H9 (cell line): ENCODE results near the gene TCERG1L. TPM values are rescaled to one million over a fixed set of nuclear protein-coding genes. Genes with fewer than 3 reads are reported as not detected.

Experiments used
- DNase-seq: peaks from one replicate; pipeline ENCODE4 v3.0.0-alpha.2; 2017
- H2AFZ ChIP-seq: one replicate; pipeline ENCODE4 v1.6.1; 2013; ENCODE audit warnings: mild to moderate bottlenecking, low read length, control low read depth, moderate library complexity
- H2AK5ac ChIP-seq: 2 replicates; pipeline ENCODE4 v1.6.1; 2013; ENCODE audit warnings: low read length, control low read depth, mixed read lengths; ENCODE audit not compliant: insufficient read length
- H2BK120ac ChIP-seq: one replicate; pipeline ENCODE4 v1.6.1; 2013; ENCODE audit warnings: low read depth, mild to moderate bottlenecking, low read length, control low read depth, inconsistent platforms; ENCODE audit not compliant: poor library complexity, severe bottlenecking
- H2BK12ac ChIP-seq: 2 replicates; pipeline ENCODE4 v1.6.1; 2013; ENCODE audit warnings: low read length, control low read depth, mixed read lengths, low read depth; ENCODE audit not compliant: insufficient read length
- H2BK15ac ChIP-seq: 2 replicates; pipeline ENCODE4 v1.6.1; 2013; ENCODE audit warnings: low read depth, low read length, control low read depth
- H2BK20ac ChIP-seq: one replicate; pipeline ENCODE4 v1.6.1; 2013; ENCODE audit warnings: low read depth, mild to moderate bottlenecking, low read length, control low read depth, inconsistent platforms; ENCODE audit not compliant: poor library complexity, severe bottlenecking
- H2BK5ac ChIP-seq: 2 replicates; pipeline ENCODE4 v1.6.1; 2013; ENCODE audit warnings: low read length, control low read depth, mixed read lengths; ENCODE audit not compliant: insufficient read length
- H3K14ac ChIP-seq: 2 replicates; pipeline ENCODE4 v1.6.1; 2013; ENCODE audit warnings: low read length, control low read depth; ENCODE audit not compliant: insufficient read depth
- H3K18ac ChIP-seq: 2 replicates; pipeline ENCODE4 v1.6.1; 2013; ENCODE audit warnings: low read depth, mild to moderate bottlenecking, mixed read lengths, low read length, control low read depth; ENCODE audit not compliant: insufficient read length
- H3K23ac ChIP-seq: 2 replicates; pipeline ENCODE4 v1.6.1; 2013; ENCODE audit warnings: low read length, control low read depth, mixed read lengths, low read depth; ENCODE audit not compliant: insufficient read length
- H3K23me2 ChIP-seq: 2 replicates; pipeline ENCODE4 v1.6.1; 2013; ENCODE audit warnings: low read depth, mild to moderate bottlenecking, mixed read lengths, low read length, control low read depth; ENCODE audit not compliant: insufficient read length, poor library complexity, severe bottlenecking
- H3K27ac ChIP-seq: 2 replicates; pipeline ENCODE4 v1.5.1; 2013; ENCODE audit warnings: low read length, control low read depth, mixed read lengths, low read depth; ENCODE audit not compliant: insufficient read length
- H3K27me3 ChIP-seq: 2 replicates; pipeline ENCODE4 v1.6.1; 2013; ENCODE audit warnings: low read length, control low read depth, inconsistent platforms; ENCODE audit not compliant: insufficient read depth
- H3K4ac ChIP-seq: 2 replicates; pipeline ENCODE4 v1.6.1; 2013; ENCODE audit warnings: low read depth, mild to moderate bottlenecking, control low read depth, inconsistent platforms, low read length, moderate library complexity
- H3K4me1 ChIP-seq: 2 replicates; pipeline ENCODE4 v1.6.1; 2013; ENCODE audit warnings: low read length, control low read depth, inconsistent platforms; ENCODE audit not compliant: insufficient read depth
- H3K4me2 ChIP-seq: 2 replicates; pipeline ENCODE4 v1.6.1; 2013; ENCODE audit warnings: low read length, control low read depth, mixed read lengths; ENCODE audit not compliant: insufficient read length, insufficient read depth
- H3K56ac ChIP-seq: 2 replicates; pipeline ENCODE4 v1.6.1; 2013; ENCODE audit warnings: low read depth, mild to moderate bottlenecking, mixed read lengths, low read length, control low read depth; ENCODE audit not compliant: insufficient read length
- H3K79me1 ChIP-seq: 2 replicates; pipeline ENCODE4 v1.6.1; 2013; ENCODE audit warnings: low read depth, mild to moderate bottlenecking, moderate library complexity, low read length, control low read depth, inconsistent platforms; ENCODE audit not compliant: insufficient read depth, poor library complexity, severe bottlenecking
- H3K79me2 ChIP-seq: 2 replicates; pipeline ENCODE4 v1.6.1; 2013; ENCODE audit warnings: low read length, control low read depth, inconsistent platforms; ENCODE audit not compliant: insufficient read depth
- H3K9ac ChIP-seq: 2 replicates; pipeline ENCODE4 v1.6.1; 2013; ENCODE audit warnings: low read length, control low read depth, mixed read lengths; ENCODE audit not compliant: insufficient read length; ENCODE audit errors: extremely low read depth
- H3K9me3 ChIP-seq: one replicate; pipeline ENCODE4 v1.6.1; 2013; ENCODE audit warnings: low read depth, low read length, inconsistent platforms; ENCODE audit not compliant: control insufficient read depth
- H3T11ph ChIP-seq: one replicate; pipeline ENCODE4 v1.6.1; 2013; ENCODE audit warnings: mild to moderate bottlenecking, low read length, control low read depth, inconsistent platforms
- H4K20me1 ChIP-seq: one replicate; pipeline ENCODE4 v1.6.1; 2013; ENCODE audit not compliant: control insufficient read depth, insufficient read length, insufficient read depth
- H4K5ac ChIP-seq: 2 replicates; pipeline ENCODE4 v1.6.1; 2013; ENCODE audit warnings: low read depth, mild to moderate bottlenecking, mixed read lengths, low read length, control low read depth; ENCODE audit not compliant: insufficient read length
- H4K8ac ChIP-seq: replicated peaks from 2 replicates; pipeline ENCODE4 v1.6.1; 2013; ENCODE audit warnings: low read length, control low read depth, mixed read lengths, low read depth; ENCODE audit not compliant: insufficient read length
- H4K91ac ChIP-seq: 2 replicates; pipeline ENCODE4 v1.6.1; 2013; ENCODE audit warnings: low read depth, mild to moderate bottlenecking, moderate library complexity, mixed read lengths, low read length, control low read depth; ENCODE audit not compliant: insufficient read length
- H3K27ac Mint-ChIP-seq, 3 experiments: 2 replicates in 2 of 3; 3 replicates in 1 of 3; pipeline ENCODE4 v1.8.0; 2020 to 2021; ENCODE audit warnings: mixed read lengths in 3 of 3, mild to moderate bottlenecking in 1 of 3, moderate library complexity in 1 of 3
- H3K27me3 Mint-ChIP-seq: 2 replicates; pipeline ENCODE4 v1.8.0; 2021; ENCODE audit warnings: low read depth, mild to moderate bottlenecking, moderate library complexity, mixed read lengths
- H3K36me3 Mint-ChIP-seq, 3 experiments: 2 replicates in 2 of 3; 3 replicates in 1 of 3; pipeline ENCODE4 v1.8.0; 2020 to 2021; ENCODE audit warnings: low read depth in 3 of 3, mixed read lengths in 3 of 3; ENCODE audit not compliant: insufficient read depth in 1 of 3
- H3K4me1 Mint-ChIP-seq, 2 experiments: 2 replicates each; pipeline ENCODE4 v1.8.0; 2020; ENCODE audit warnings: mixed read lengths in 2 of 2
- H3K4me3 Mint-ChIP-seq, 2 experiments: 2 replicates in 1 of 2; 3 replicates in 1 of 2; pipeline ENCODE4 v1.8.0; 2020 to 2021; ENCODE audit warnings: mild to moderate bottlenecking in 2 of 2, mixed read lengths in 2 of 2, moderate library complexity in 1 of 2
- H3K9me3 Mint-ChIP-seq, 2 experiments: 2 replicates in 1 of 2; 3 replicates in 1 of 2; pipeline ENCODE4 v1.8.0; 2020; ENCODE audit warnings: mild to moderate bottlenecking in 2 of 2, mixed read lengths in 2 of 2, moderate library complexity in 1 of 2
- WGBS: extraction: QIAGEN DNeasy Blood & Tissue Kit; methylation state at CpG from one replicate; pipeline ENCODE4 v1.1.7; 2013; ENCODE audit warnings: missing lambda C conversion rate, low lambda C conversion rate, mixed read lengths; ENCODE audit not compliant: insufficient read length; ENCODE audit errors: extremely low coverage; 5-methylcytosine and 5-hydroxymethylcytosine counted together
- total RNA-seq: library from RNA; stranded (reverse); gene quantifications from 2 replicates; pipeline ENCODE4 v1.2.1, GENCODE V29; 2021
- TF ChIP-seq, protein P1 (sequence below): fragments of 200-600 bp; sonication (generic); conservative IDR thresholded peaks from 3 replicates; pipeline ENCODE4 v1.8.0; 2021; ENCODE audit warnings: antibody characterized with exemption, mild to moderate bottlenecking

The TCERG1L gene
- total RNA-seq, 1 experiment from 2014 or later: 3.3 TPM

DNA sequence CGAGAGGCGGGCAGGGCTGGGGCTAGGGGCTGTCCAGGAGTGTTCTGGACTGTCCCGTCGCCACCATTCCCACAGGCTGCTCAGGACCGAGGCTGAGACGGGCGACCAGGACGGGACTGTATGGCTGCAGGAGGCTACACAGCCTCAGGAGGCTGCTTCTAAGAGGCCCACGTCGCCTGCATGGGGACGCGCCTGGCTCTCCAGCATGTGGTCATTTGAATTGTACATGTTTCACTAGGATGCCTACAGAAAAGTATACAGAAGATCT lies 216.3 kb downstream of the TCERG1L start:
- no peaks in the 10 kb centered on the region; the same call in 1 of the 2 replicates for H3K27me3 Mint-ChIP-seq
- Histone ChIP-seq H2AK5ac (no peak overlapping the region), H2BK5ac (no peak overlapping the region), H2AFZ (no peak overlapping the region), H3K27ac (no peak overlapping the region), H2BK12ac (no peak overlapping the region), H3K23me2 (no peaks in the 10 kb centered on the region), H4K8ac (no peak overlapping the region), H3K4me2 (no peak overlapping the region), H3K9me3 (no peaks in the 10 kb centered on the region), H2BK15ac (no peak overlapping the region), H4K20me1 (no peaks in the 10 kb centered on the region), H3K79me1 (no peaks in the 10 kb centered on the region), H4K5ac (no peak overlapping the region), H3K23ac (no peak overlapping the region), H3K14ac (peak overlapping the region; percentile 66; the same call in 1 of the 2 replicates), H3K9ac (no peak overlapping the region), H3K27me3 (no peaks in the 10 kb centered on the region), H3T11ph (no peak overlapping the region), H3K4me1 (peaks cover 7% of the 10 kb centered on the region; the same call in 1 of the 2 replicates), H2BK20ac (no peak overlapping the region), H3K79me2 (no peaks in the 10 kb centered on the region), H3K4ac (0 out of 2 replicates have a peak overlapping the region, but pooled peaks have one; percentile 51), H4K91ac (peak overlapping the region; percentile 94), H3K56ac (no peak overlapping the region), H2BK120ac (no peak overlapping the region), H3K18ac (no peak overlapping the region)
- no peaks in the 10 kb centered on the region; a peak in 1 of 5 replicates for H3K9me3 Mint-ChIP-seq
- no peak overlapping the region for H3K4me3 Mint-ChIP-seq
- no peak overlapping the region for H3K27ac Mint-ChIP-seq
- TF ChIP-seq, protein P1, sequence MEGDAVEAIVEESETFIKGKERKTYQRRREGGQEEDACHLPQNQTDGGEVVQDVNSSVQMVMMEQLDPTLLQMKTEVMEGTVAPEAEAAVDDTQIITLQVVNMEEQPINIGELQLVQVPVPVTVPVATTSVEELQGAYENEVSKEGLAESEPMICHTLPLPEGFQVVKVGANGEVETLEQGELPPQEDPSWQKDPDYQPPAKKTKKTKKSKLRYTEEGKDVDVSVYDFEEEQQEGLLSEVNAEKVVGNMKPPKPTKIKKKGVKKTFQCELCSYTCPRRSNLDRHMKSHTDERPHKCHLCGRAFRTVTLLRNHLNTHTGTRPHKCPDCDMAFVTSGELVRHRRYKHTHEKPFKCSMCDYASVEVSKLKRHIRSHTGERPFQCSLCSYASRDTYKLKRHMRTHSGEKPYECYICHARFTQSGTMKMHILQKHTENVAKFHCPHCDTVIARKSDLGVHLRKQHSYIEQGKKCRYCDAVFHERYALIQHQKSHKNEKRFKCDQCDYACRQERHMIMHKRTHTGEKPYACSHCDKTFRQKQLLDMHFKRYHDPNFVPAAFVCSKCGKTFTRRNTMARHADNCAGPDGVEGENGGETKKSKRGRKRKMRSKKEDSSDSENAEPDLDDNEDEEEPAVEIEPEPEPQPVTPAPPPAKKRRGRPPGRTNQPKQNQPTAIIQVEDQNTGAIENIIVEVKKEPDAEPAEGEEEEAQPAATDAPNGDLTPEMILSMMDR: no peak
- no peak for DNase-seq
- no peaks in the 10 kb centered on the region for H3K36me3 Mint-ChIP-seq
- H3K4me1 Mint-ChIP-seq: peaks cover 24 to 25% of the 10 kb centered on the region in 2 experiments
- no CpG with 5 or more reads among the region's 12 CpGs for WGBS
